Neural cell (in vitro differentiated cells): Measurements from ENCODE around the gene FUT8. TPM values are rescaled to one million over a fixed set of nuclear protein-coding genes. Genes with fewer than 3 reads are reported as not detected.

Experiments used
- H2AFZ ChIP-seq: fragments of 200-600, 300-800 bp; sonication (generic), shearing (Covaris generic); 2 replicates; pipeline ENCODE4 v1.6.0; 2014; ENCODE audit warnings: low read depth, mild to moderate bottlenecking, antibody characterized with exemption, low read length, moderate library complexity
- H3F3A ChIP-seq: fragments of 200-600 bp; shearing (Covaris generic); 2 replicates; pipeline ENCODE4 v1.6.1; 2016; ENCODE audit warnings: mild to moderate bottlenecking, moderate library complexity, mixed read lengths, antibody characterized with exemption, low read length; ENCODE audit not compliant: insufficient read depth, poor library complexity, severe bottlenecking
- H3K27ac ChIP-seq: fragments of 200-600, 300-800 bp; sonication (generic), shearing (Covaris generic); 2 replicates; pipeline ENCODE4 v1.5.1; 2014; ENCODE audit warnings: mild to moderate bottlenecking, low read length, moderate library complexity
- H3K27me3 ChIP-seq: fragments of 300-800, 200-600 bp; sonication (generic), shearing (Covaris generic); 2 replicates; pipeline ENCODE4 v1.6.0; 2014; ENCODE audit warnings: mild to moderate bottlenecking, low read depth, low read length, moderate library complexity; ENCODE audit not compliant: insufficient read depth
- H3K36me3 ChIP-seq: fragments of 300-800, 200-600 bp; sonication (generic), shearing (Covaris generic); 2 replicates; pipeline ENCODE4 v1.5.1; 2014; ENCODE audit warnings: mild to moderate bottlenecking, antibody characterized with exemption, low read length, moderate library complexity; ENCODE audit not compliant: insufficient read depth
- H3K4me2 ChIP-seq: fragments of 300-800, 200-600 bp; sonication (generic), shearing (Covaris generic); 2 replicates; pipeline ENCODE4 v1.6.0; 2014; ENCODE audit warnings: mild to moderate bottlenecking, low read length
- H3K4me3 ChIP-seq: fragments of 300-800, 200-600 bp; sonication (generic), shearing (Covaris generic); 2 replicates; pipeline ENCODE4 v1.5.1; 2014; ENCODE audit warnings: mild to moderate bottlenecking, low read length, moderate library complexity
- H3K79me2 ChIP-seq: fragments of 200-600 bp; shearing (Covaris generic); replicated peaks from 2 replicates; pipeline ENCODE4 v1.6.0; 2014; ENCODE audit warnings: mild to moderate bottlenecking, low read length, moderate library complexity; ENCODE audit not compliant: insufficient read depth
- H3K9ac ChIP-seq: fragments of 300-800, 200-600 bp; sonication (generic), shearing (Covaris generic); 2 replicates; pipeline ENCODE4 v1.6.1; 2016; ENCODE audit warnings: mild to moderate bottlenecking, low read length, mixed read lengths
- H3K9me2 ChIP-seq: fragments of 200-600 bp; shearing (Covaris generic); 2 replicates; pipeline ENCODE4 v1.6.1; 2016; ENCODE audit warnings: mild to moderate bottlenecking, low read length, mixed read lengths; ENCODE audit not compliant: insufficient read depth
- H3K9me3 ChIP-seq: fragments of 200-600, 300-800 bp; sonication (generic), shearing (Covaris generic); 2 replicates; pipeline ENCODE4 v1.6.1; 2016; ENCODE audit warnings: mild to moderate bottlenecking, mixed run types, low read length, moderate library complexity, mixed read lengths
- H4K20me1 ChIP-seq: fragments of 200-600 bp; shearing (Covaris generic); 2 replicates; pipeline ENCODE4 v1.6.1; 2016; ENCODE audit warnings: mild to moderate bottlenecking, mixed run types; ENCODE audit not compliant: insufficient read depth
- CTCF ChIP-seq: fragments of 450-650 bp; IDR thresholded peaks from 2 replicates; pipeline ENCODE4 v1.5.1; 2014; ENCODE audit warnings: antibody characterized with exemption, mild to moderate bottlenecking, moderate library complexity; ENCODE audit not compliant: poor library complexity, severe bottlenecking
- EP300 ChIP-seq: fragments of 450-650 bp; conservative IDR thresholded peaks from 2 replicates; pipeline ENCODE4 v1.6.1; 2014; ENCODE audit warnings: antibody characterized with exemption, mild to moderate bottlenecking, moderate library complexity; ENCODE audit not compliant: poor library complexity, severe bottlenecking
- EZH2 ChIP-seq: fragments of 200-600, 300-800 bp; shearing (Covaris generic), sonication (generic); IDR thresholded peaks from 2 replicates; pipeline ENCODE4 v1.6.1; 2014; ENCODE audit warnings: antibody characterized with exemption, low read length, borderline replicate concordance, mild to moderate bottlenecking; ENCODE audit not compliant: insufficient read depth, poor library complexity, severe bottlenecking
- MXI1 ChIP-seq: fragments of 450-650 bp; conservative IDR thresholded peaks from 2 replicates; pipeline ENCODE4 v1.6.1; 2014; ENCODE audit warnings: antibody characterized with exemption, mild to moderate bottlenecking; ENCODE audit not compliant: poor library complexity, severe bottlenecking
- POLR2AphosphoS5 ChIP-seq: IDR thresholded peaks from 2 replicates; pipeline ENCODE4 v1.6.1; 2012
- RAD21 ChIP-seq: fragments of 450-650 bp; conservative IDR thresholded peaks from 2 replicates; pipeline ENCODE4 v1.6.1; 2014; ENCODE audit warnings: antibody characterized with exemption, mild to moderate bottlenecking, moderate library complexity
- REST ChIP-seq: IDR thresholded peaks from 2 replicates; pipeline ENCODE4 v1.6.1; 2012; ENCODE audit warnings: borderline replicate concordance
- SMC3 ChIP-seq: fragments of 450-650 bp; conservative IDR thresholded peaks from 2 replicates; pipeline ENCODE4 v1.6.1; 2014; ENCODE audit warnings: antibody characterized with exemption, mild to moderate bottlenecking, moderate library complexity; ENCODE audit not compliant: poor library complexity
- TAF1 ChIP-seq: IDR thresholded peaks from 2 replicates; pipeline ENCODE4 v1.6.1; 2012; ENCODE audit warnings: low read depth
- polyA plus RNA-seq: library from polyadenylated mRNA; depleted of rRNA; stranded (reverse); fragments of >200 nt; gene quantifications from 2 replicates; pipeline ENCODE4 v1.2.3, GENCODE V29; 2014

FUT8 gene
- polyA plus RNA-seq, 1 donor from 2014 or later, result 72.8 TPM

- peaks cover 51% of the 10 kb centered on the region for H3K79me2 ChIP-seq
- no peak overlapping the region for H3K4me3 ChIP-seq
- H3K27ac ChIP-seq, result no peak overlapping the region
- H3K9me2 ChIP-seq, result no peaks in the 10 kb centered on the region
- no peak overlapping the region for H3K9ac ChIP-seq
- H4K20me1 ChIP-seq, result no peaks in the 10 kb centered on the region
- no peaks in the 10 kb centered on the region for H3K27me3 ChIP-seq
- H3K9me3 ChIP-seq, result no peaks in the 10 kb centered on the region
- H3F3A ChIP-seq, result peaks cover 4% of the 10 kb centered on the region
- no peak overlapping the region for H3K4me2 ChIP-seq
- H2AFZ ChIP-seq, result no peak overlapping the region
- TF ChIP-seq CTCF (no peak), TAF1 (no peak), EP300 (no peak), RAD21 (no peak), SMC3 (no peak), MXI1 (no peak), EZH2 (no peak), REST (no peak), POLR2AphosphoS5 (no peak)
- H3K36me3 ChIP-seq, result no peaks in the 10 kb centered on the region
Observed at GRCh38 chr14:65554837-65555236, 142.3 kb downstream of the FUT8 start.

GRCh38 chr14:65555358-65555757, 142.8 kb downstream of the FUT8 start:
- Histone ChIP-seq H2AFZ (no peak overlapping the region), H3F3A (peaks cover 4% of the 10 kb centered on the region), H4K20me1 (no peaks in the 10 kb centered on the region), H3K4me2 (no peak overlapping the region), H3K9me3 (no peaks in the 10 kb centered on the region), H3K9me2 (no peaks in the 10 kb centered on the region), H3K79me2 (peaks cover 51% of the 10 kb centered on the region), H3K27me3 (no peaks in the 10 kb centered on the region), H3K27ac (no peak overlapping the region), H3K4me3 (no peak overlapping the region), H3K36me3 (no peaks in the 10 kb centered on the region), H3K9ac (no peak overlapping the region)
- TF ChIP-seq SMC3 (no peak), CTCF (no peak), TAF1 (no peak)
